Cerebellar nuclear complex (tissue), 1 donor: ENCODE results near the gene MACROD2.

Source experiments
- DNase-seq, 2 experiments: peaks; one replicate each; lab custom pipeline; 2025; lab: John Stamatoyannopoulos, UW

Gene MACROD2

GRCh38 chr20:15222502-15223330 is 1227.4 kb downstream of the MACROD2 start:
- no peak for DNase-seq

GRCh38 chr20:15224199-15224598 is 1228.9 kb downstream of the MACROD2 start:
- DNase-seq: no peak

- no peak for DNase-seq
Observed at GRCh38 chr20:15227102-15227501, 1231.8 kb downstream of the MACROD2 start.

- DNase-seq: no peak
Observed at GRCh38 chr20:15232243-15232642, 1236.9 kb downstream of the MACROD2 start.

- DNase-seq: no peak
Observed at GRCh38 chr20:15235471-15236198, 1240.3 kb downstream of the MACROD2 start.

GRCh38 chr20:15236812-15237211 is 1241.5 kb downstream of the MACROD2 start:
- no peak for DNase-seq

GRCh38 chr20:15239542-15240206 is 1244.4 kb downstream of the MACROD2 start:
- DNase-seq: no peak

- DNase-seq: no peak
Observed at GRCh38 chr20:15240801-15241200, 1245.5 kb downstream of the MACROD2 start.

GRCh38 chr20:15241681-15242080 is 1246.4 kb downstream of the MACROD2 start:
- no peak for DNase-seq

- no peak for DNase-seq
Observed at GRCh38 chr20:15242773-15243172, 1247.5 kb downstream of the MACROD2 start.

GRCh38 chr20:15245896-15246295 is 1250.6 kb downstream of the MACROD2 start:
- DNase-seq: no peak

GRCh38 chr20:15248618-15249395 is 1253.5 kb downstream of the MACROD2 start:
- DNase-seq: no peak

- DNase-seq: no peak
Observed at GRCh38 chr20:15251171-15251570, 1255.9 kb downstream of the MACROD2 start.

- peak; percentile 34 to 68 for DNase-seq
Observed at GRCh38 chr20:15252304-15252703, 1257.0 kb downstream of the MACROD2 start.

GRCh38 chr20:15253431-15253830 is 1258.1 kb downstream of the MACROD2 start:
- DNase-seq: no peak

- no peak for DNase-seq
Observed at GRCh38 chr20:15256676-15257568, 1261.6 kb downstream of the MACROD2 start.

GRCh38 chr20:15257569-15257870 is 1262.2 kb downstream of the MACROD2 start:
- no peak for DNase-seq

- DNase-seq: no peak
Observed at GRCh38 chr20:15265581-15266309, 1270.4 kb downstream of the MACROD2 start.

GRCh38 chr20:15267935-15268334 is 1272.6 kb downstream of the MACROD2 start:
- DNase-seq: no peak

GRCh38 chr20:15278041-15278440 is 1282.7 kb downstream of the MACROD2 start:
- no peak for DNase-seq
